Measurements from ENCODE around the gene LDB2.

LDB2 gene

GRCh38 chr4:16884673-16885460 is 13.6 kb downstream of the LDB2 start:
- DNase-seq: no peak

- no peak for DNase-seq
Observed at GRCh38 chr4:16883806-16884205, 14.6 kb downstream of the LDB2 start.

GRCh38 chr4:16881151-16881884 is 17.1 kb downstream of the LDB2 start:
- no peak for DNase-seq

GRCh38 chr4:16875487-16875886 is 23.0 kb downstream of the LDB2 start:
- DNase-seq: no peak

GRCh38 chr4:16869594-16870245 is 28.7 kb downstream of the LDB2 start:
- DNase-seq: no peak

- no peak for DNase-seq
Observed at GRCh38 chr4:16868674-16869073, 29.8 kb downstream of the LDB2 start.

GRCh38 chr4:16867827-16868226 is 30.6 kb downstream of the LDB2 start:
- DNase-seq: no peak

GRCh38 chr4:16866974-16867373 is 31.5 kb downstream of the LDB2 start:
- DNase-seq: no peak

GRCh38 chr4:16865897-16866283 is 32.6 kb downstream of the LDB2 start:
- DNase-seq: no peak

GRCh38 chr4:16865209-16865896 is 33.1 kb downstream of the LDB2 start:
- no peak for DNase-seq

- no peak for DNase-seq
Observed at GRCh38 chr4:16864199-16864598, 34.2 kb downstream of the LDB2 start.

GRCh38 chr4:16862697-16863096 is 35.7 kb downstream of the LDB2 start:
- no peak for DNase-seq

GRCh38 chr4:16860516-16860915 is 37.9 kb downstream of the LDB2 start:
- no peak for DNase-seq

GRCh38 chr4:16859031-16859430 is 39.4 kb downstream of the LDB2 start:
- DNase-seq: no peak

GRCh38 chr4:16858275-16858752 is 40.1 kb downstream of the LDB2 start:
- no peak for DNase-seq

GRCh38 chr4:16857425-16857824 is 41.0 kb downstream of the LDB2 start:
- DNase-seq: no peak

GRCh38 chr4:16853640-16854039 is 44.8 kb downstream of the LDB2 start:
- DNase-seq: no peak

GRCh38 chr4:16852644-16853043 is 45.8 kb downstream of the LDB2 start:
- DNase-seq: no peak

GRCh38 chr4:16852228-16852627 is 46.2 kb downstream of the LDB2 start:
- DNase-seq: no peak

- no peak for DNase-seq
Observed at GRCh38 chr4:16846540-16847117, 51.8 kb downstream of the LDB2 start.

GRCh38 chr4:16844816-16845586 is 53.4 kb downstream of the LDB2 start:
- DNase-seq: no peak

Measured in NCI-H2171 (cell line).